ENCODE results near the gene NMNAT2. TPM values are rescaled to one million over a fixed set of nuclear protein-coding genes. Genes with fewer than 3 reads are reported as not detected.

NMNAT2 gene
- total and polyA plus RNA-seq, 2 of the 13 experiments (the other 11 are each of a cell fraction or from before 2014, with no cell fraction given): not detected

DNA sequence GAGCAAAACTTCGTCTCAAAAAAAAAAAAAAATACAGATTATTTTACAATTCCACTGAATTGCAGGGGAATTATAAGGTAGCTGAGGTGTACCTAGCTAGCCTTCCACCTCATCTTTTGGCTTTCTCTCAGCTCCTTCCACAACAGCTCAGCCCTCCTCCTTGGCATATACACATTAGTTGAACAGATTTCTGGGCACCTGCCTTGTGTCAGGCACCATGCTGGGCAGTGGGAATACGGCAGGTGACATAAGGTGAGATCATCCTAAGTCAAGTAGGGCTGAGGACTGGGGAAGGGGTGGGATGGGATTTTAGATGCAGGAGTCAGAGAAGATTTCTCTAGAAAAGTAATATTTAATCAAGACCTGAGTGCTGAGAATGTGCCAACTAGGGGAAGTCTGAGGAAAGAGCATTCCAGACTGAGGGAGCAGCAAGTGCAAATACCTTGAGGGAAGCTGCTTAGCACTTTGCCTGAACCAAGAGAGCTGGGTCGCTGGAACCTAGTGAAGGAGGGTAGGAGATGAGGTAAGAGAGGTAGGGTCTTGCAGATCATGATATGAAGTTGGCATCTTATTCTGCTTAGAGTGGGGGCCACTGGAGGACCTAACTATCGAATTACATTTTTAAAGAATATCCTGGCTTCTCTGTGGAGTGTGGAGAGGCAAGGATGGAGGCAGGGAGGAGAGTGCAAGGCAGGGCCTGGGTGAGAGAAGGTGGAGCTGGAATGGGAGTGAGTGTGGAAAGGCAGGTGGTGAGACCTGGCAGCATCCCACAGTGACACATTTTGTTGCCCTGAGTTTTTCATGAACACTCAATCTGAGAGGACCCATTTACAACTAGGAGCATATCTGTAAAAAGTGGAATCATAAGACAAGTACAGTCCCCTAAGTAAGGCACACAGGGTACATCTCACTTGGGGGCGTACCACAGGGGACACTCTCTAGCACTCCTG, 203.9 kb downstream of the NMNAT2 start:
- H3K79me2 ChIP-seq (ENCODE audit: insufficient read depth, low read length): no peaks in the 10 kb centered on the region
- H2AFZ ChIP-seq (ENCODE audit: low read length): no peak overlapping the region
- in situ Hi-C loops (cut with HindIII; ENCODE audit: extremely low pct_ligation_motif_present, low pct_unique_long_range_greater_than_20kb): no loop called here
- BruUV-seq (replicated peaks): no TSS peak
- no peaks in the 10 kb centered on the region for H3K9me3 ChIP-seq (ENCODE audit: low read length)
- FAIRE-seq (no peak), DNase-seq (ENCODE audit: low spot score) (no peak), ATAC-seq (no peak)
- no peaks in the 10 kb centered on the region for H3K36me3 ChIP-seq (replicated peaks in 1 of 2; ENCODE audit: control insufficient read depth in 1 of 2, insufficient read depth in 2 of 2, low read length in 2 of 2)
- 22% methylated on average over 5 of the region's 5 CpGs for WGBS (ENCODE audit: low lambda C conversion rate)
- H3K4me1 ChIP-seq (ENCODE audit: insufficient read depth, low read length): no peaks in the 10 kb centered on the region
- TF ChIP-seq NFE2L2 (IDR thresholded peaks at IDR 0.05; ENCODE audit: low read length): no peak
- ChIA-PET CTCF (ENCODE audit: low intra/inter-chr PET ratio, low total read pairs) (no interaction called here), POLR2A (no interaction called here)
- H3K9ac ChIP-seq (ENCODE audit: insufficient read depth, low read depth, low read length): no peak overlapping the region
- no peak overlapping the region for H3K4me2 ChIP-seq (ENCODE audit: low read depth, low read length)
- H3K27ac ChIP-seq (ENCODE audit: extremely low read length, insufficient read depth, low read length): no peak overlapping the region
- H4K20me1 ChIP-seq (ENCODE audit: insufficient read depth, low read length): no peaks in the 10 kb centered on the region
- intact Hi-C loops (cut with micrococcal nuclease; ENCODE audit: unreplicated experiment): no loop called here
- H3K27me3 ChIP-seq (ENCODE audit: control insufficient read depth in 1 of 2, insufficient read depth in 2 of 2, low read length in 2 of 2): 0 out of 5 replicates have a peak, but pooled peaks cover 0 to 4% of the 10 kb centered on the region in 2 experiments
- H3K4me3 ChIP-seq (replicated peaks in 1 of 3; ENCODE audit: insufficient read depth in 1 of 3, low read depth in 2 of 3, low read length in 3 of 3): no peak overlapping the region

DNA sequence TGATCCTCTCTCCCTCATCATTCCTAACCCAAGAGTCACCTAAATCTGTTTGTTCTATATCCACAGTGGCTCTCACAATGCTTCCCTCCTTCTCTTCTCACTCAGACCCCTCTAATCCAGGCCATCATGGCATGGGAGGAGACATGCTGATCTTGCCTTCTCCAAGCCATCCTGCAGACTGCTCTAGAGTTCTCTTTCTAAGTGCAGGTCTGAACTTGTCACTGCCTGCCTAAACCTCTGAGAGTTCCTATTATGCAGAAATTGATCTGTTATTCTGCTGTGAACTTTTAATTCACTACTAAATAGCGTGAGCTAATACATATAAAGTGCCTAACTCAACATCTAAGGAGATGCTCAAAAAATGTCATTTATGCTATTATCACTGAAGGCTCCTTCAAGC, 205.3 kb downstream of the NMNAT2 start:
- no TSS peak for BruUV-seq (replicated peaks)
- no peak for FAIRE-seq
- Histone ChIP-seq H3K4me2 (ENCODE audit: low read depth, low read length) (no peak overlapping the region), H3K4me3 (replicated peaks in 1 of 3; ENCODE audit: insufficient read depth in 1 of 3, low read depth in 2 of 3, low read length in 3 of 3) (no peak overlapping the region), H4K20me1 (ENCODE audit: insufficient read depth, low read length) (no peaks in the 10 kb centered on the region), H3K9ac (ENCODE audit: insufficient read depth, low read depth, low read length) (no peak overlapping the region), H3K4me1 (ENCODE audit: insufficient read depth, low read length) (no peaks in the 10 kb centered on the region), H3K27ac (ENCODE audit: extremely low read length, insufficient read depth, low read length) (no peak overlapping the region), H2AFZ (ENCODE audit: low read length) (no peak overlapping the region), H3K9me3 (ENCODE audit: low read length) (no peaks in the 10 kb centered on the region), H3K27me3 (ENCODE audit: control insufficient read depth in 1 of 2, insufficient read depth in 2 of 2, low read length in 2 of 2) (no peaks in the 10 kb centered on the region), H3K79me2 (ENCODE audit: insufficient read depth, low read length) (no peaks in the 10 kb centered on the region), H3K36me3 (replicated peaks in 1 of 2; ENCODE audit: control insufficient read depth in 1 of 2, insufficient read depth in 2 of 2, low read length in 2 of 2) (no peaks in the 10 kb centered on the region)
- ChIA-PET CTCF (ENCODE audit: low intra/inter-chr PET ratio, low total read pairs) (no interaction called here), POLR2A (no interaction called here)
- no peak for DNase-seq (ENCODE audit: low spot score)
- in situ Hi-C loops (cut with HindIII; ENCODE audit: extremely low pct_ligation_motif_present, low pct_unique_long_range_greater_than_20kb): no loop called here
- 0% methylated on average over 1 of the region's 1 CpG for WGBS (ENCODE audit: low lambda C conversion rate)
- ATAC-seq: no peak
- intact Hi-C loops (cut with micrococcal nuclease; ENCODE audit: unreplicated experiment): no loop called here
- TF ChIP-seq RORA (CRISPR knock-in tag; IDR thresholded peaks at IDR 0.05) (no peak), HHEX (CRISPR knock-in tag; IDR thresholded peaks at IDR 0.05) (no peak), KDM2A (CRISPR knock-in tag; IDR thresholded peaks at IDR 0.05; ENCODE audit: borderline replicate concordance, low read depth) (no peak), MIXL1 (CRISPR knock-in tag; IDR thresholded peaks at IDR 0.05) (no peak), SSRP1 (CRISPR knock-in tag; IDR thresholded peaks at IDR 0.05) (no peak), NR2F1 (CRISPR knock-in tag; IDR thresholded peaks at IDR 0.05) (no peak), MATR3 (CRISPR knock-in tag; IDR thresholded peaks at IDR 0.05) (no peak), ETV6 (CRISPR knock-in tag; conservative IDR thresholded peaks at IDR 0.05) (no peak), ISX (CRISPR knock-in tag; conservative IDR thresholded peaks at IDR 0.05) (no peak), ZNF10 (CRISPR knock-in tag; IDR thresholded peaks at IDR 0.05; ENCODE audit: borderline replicate concordance, low read depth) (no peak)
- TF ChIP-seq, protein P1, sequence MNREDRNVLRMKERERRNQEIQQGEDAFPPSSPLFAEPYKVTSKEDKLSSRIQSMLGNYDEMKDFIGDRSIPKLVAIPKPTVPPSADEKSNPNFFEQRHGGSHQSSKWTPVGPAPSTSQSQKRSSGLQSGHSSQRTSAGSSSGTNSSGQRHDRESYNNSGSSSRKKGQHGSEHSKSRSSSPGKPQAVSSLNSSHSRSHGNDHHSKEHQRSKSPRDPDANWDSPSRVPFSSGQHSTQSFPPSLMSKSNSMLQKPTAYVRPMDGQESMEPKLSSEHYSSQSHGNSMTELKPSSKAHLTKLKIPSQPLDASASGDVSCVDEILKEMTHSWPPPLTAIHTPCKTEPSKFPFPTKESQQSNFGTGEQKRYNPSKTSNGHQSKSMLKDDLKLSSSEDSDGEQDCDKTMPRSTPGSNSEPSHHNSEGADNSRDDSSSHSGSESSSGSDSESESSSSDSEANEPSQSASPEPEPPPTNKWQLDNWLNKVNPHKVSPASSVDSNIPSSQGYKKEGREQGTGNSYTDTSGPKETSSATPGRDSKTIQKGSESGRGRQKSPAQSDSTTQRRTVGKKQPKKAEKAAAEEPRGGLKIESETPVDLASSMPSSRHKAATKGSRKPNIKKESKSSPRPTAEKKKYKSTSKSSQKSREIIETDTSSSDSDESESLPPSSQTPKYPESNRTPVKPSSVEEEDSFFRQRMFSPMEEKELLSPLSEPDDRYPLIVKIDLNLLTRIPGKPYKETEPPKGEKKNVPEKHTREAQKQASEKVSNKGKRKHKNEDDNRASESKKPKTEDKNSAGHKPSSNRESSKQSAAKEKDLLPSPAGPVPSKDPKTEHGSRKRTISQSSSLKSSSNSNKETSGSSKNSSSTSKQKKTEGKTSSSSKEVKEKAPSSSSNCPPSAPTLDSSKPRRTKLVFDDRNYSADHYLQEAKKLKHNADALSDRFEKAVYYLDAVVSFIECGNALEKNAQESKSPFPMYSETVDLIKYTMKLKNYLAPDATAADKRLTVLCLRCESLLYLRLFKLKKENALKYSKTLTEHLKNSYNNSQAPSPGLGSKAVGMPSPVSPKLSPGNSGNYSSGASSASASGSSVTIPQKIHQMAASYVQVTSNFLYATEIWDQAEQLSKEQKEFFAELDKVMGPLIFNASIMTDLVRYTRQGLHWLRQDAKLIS (CRISPR knock-in tag; IDR thresholded peaks at IDR 0.05): no peak
- TF ChIP-seq, protein P2, sequence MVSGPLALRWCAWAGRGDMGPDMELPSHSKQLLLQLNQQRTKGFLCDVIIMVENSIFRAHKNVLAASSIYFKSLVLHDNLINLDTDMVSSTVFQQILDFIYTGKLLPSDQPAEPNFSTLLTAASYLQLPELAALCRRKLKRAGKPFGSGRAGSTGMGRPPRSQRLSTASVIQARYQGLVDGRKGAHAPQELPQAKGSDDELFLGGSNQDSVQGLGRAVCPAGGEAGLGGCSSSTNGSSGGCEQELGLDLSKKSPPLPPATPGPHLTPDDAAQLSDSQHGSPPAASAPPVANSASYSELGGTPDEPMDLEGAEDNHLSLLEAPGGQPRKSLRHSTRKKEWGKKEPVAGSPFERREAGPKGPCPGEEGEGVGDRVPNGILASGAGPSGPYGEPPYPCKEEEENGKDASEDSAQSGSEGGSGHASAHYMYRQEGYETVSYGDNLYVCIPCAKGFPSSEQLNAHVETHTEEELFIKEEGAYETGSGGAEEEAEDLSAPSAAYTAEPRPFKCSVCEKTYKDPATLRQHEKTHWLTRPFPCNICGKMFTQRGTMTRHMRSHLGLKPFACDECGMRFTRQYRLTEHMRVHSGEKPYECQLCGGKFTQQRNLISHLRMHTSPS (CRISPR knock-in tag; IDR thresholded peaks at IDR 0.05; ENCODE audit: low read depth): no peak

All from HepG2 (cell line).